ENCODE data around the gene MAVS.
"Not testable (repeated sequence)": the region's sequence is repeated elsewhere in the genome, so short reads cannot be mapped to it uniquely, and the experiment has no call there.

The MAVS gene

DNA sequence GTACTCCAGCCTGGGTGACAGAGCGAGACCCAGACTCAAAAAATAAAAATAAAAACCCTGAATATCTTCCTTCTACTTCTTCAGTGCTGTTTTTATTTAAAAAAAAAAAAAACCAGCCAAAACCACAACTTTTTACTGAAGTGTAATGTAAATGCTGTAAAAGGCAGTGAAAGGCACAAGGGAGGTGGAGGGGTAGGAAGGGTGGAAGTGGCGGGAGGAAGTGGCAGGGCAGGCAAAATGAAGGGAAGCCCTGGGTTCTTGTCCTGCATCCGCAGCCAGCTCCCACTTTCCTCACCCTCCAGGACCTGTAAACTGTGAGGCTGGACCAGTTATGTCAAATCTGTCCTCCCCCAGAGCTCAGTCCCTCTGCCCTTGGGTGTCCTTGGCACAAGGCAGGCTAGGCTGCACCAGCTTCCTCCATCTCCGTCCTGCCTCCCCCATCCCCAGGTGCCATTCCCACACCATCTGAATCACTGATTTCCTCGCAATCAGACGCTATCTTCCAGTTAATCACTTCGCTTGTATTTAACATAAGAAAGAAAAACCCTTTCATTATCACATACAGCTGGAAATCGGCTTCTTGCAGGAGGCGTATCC, 28.8 kb downstream of the MAVS start:
- CTCF ChIA-PET, result interaction anchor here (1.3 to 3.0 kb wide), 5 partner anchors 8 to 21 kb away, joined by 3 to 14 read pairs (median 6); no protein-coding TSS in a partner anchor
- DNase-seq (ENCODE audit: extremely low spot score), result no peak

GRCh38 chr20:3876000-3876399, 29.4 kb downstream of the MAVS start:
- TF ChIP-seq, protein P1, sequence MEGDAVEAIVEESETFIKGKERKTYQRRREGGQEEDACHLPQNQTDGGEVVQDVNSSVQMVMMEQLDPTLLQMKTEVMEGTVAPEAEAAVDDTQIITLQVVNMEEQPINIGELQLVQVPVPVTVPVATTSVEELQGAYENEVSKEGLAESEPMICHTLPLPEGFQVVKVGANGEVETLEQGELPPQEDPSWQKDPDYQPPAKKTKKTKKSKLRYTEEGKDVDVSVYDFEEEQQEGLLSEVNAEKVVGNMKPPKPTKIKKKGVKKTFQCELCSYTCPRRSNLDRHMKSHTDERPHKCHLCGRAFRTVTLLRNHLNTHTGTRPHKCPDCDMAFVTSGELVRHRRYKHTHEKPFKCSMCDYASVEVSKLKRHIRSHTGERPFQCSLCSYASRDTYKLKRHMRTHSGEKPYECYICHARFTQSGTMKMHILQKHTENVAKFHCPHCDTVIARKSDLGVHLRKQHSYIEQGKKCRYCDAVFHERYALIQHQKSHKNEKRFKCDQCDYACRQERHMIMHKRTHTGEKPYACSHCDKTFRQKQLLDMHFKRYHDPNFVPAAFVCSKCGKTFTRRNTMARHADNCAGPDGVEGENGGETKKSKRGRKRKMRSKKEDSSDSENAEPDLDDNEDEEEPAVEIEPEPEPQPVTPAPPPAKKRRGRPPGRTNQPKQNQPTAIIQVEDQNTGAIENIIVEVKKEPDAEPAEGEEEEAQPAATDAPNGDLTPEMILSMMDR (IDR thresholded peaks at IDR 0.05; ENCODE audit: control extremely low read depth, extremely low read depth, low read depth, missing control alignments), result no peak
- no peak for DNase-seq (ENCODE audit: extremely low spot score)
- ChIA-PET POLR2A (no interaction called here), CTCF (interaction anchor here (1.4 to 3.0 kb wide), 4 partner anchors 9 to 21 kb away, joined by 3 to 14 read pairs (median 6); no protein-coding TSS in a partner anchor)

More for the DNA sequence above, 28.8 kb downstream of the MAVS start:
- TF ChIP-seq, protein P1 (IDR thresholded peaks at IDR 0.05; ENCODE audit: control extremely low read depth, extremely low read depth, low read depth, missing control alignments), result no peak
- POLR2A ChIA-PET, result interaction anchor here (0.7 kb wide), 1 partner anchor 1023 kb away, joined by 4 read pairs; no protein-coding TSS in a partner anchor

DNA sequence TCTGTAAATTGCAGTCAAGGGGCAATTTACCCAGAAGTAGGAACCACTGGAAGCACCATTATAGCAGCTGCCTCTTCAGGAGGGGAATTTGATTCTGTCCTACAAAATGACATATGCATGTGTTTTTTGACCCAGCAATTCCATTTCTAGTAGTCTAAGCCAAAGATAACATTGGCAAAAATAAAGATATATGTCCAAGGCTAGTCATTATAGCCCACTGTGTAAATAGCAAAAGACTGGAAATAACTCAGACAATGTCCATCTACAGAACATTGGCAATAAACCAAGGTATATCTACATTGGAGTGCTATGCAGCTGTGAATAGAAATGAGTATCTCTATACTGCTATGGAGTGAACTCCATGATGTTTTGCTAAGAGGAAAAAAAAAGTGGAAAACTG, 30.0 kb downstream of the MAVS start:
- TF ChIP-seq, protein P1 (IDR thresholded peaks at IDR 0.05; ENCODE audit: control extremely low read depth, extremely low read depth, low read depth, missing control alignments), result no peak
- CTCF ChIA-PET, result interaction anchor here (1.4 to 3.0 kb wide), 4 partner anchors 9 to 22 kb away, joined by 3 to 14 read pairs (median 6); no protein-coding TSS in a partner anchor
- no peak for DNase-seq (ENCODE audit: extremely low spot score)
- POLR2A ChIA-PET, result no interaction called here

DNA sequence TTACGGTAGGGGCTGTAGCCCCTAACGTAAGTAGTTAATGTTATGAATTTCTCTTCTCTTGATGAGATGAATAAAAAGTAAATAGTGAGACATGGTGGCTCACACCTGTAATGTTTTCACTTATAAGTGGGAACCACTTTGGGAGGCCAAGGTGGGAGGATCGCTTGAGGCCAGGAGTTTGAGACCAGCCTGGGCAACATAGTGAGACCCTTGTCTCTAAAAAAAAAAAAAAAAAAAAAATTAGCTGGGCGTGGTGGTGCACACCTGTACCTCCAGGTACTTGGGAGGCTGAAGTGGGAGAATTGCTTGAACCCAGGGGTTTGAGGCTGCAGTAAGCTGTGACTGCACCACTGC, 32.3 kb downstream of the MAVS start:
- POLR2A ChIA-PET; DNase-seq (ENCODE audit: extremely low spot score): not testable (repeated sequence)
- CTCF ChIA-PET, result interaction anchor here (1.2 to 2.0 kb wide), 3 partner anchors 8 to 24 kb away, joined by 3 to 4 read pairs (median 3); no protein-coding TSS in a partner anchor

DNA sequence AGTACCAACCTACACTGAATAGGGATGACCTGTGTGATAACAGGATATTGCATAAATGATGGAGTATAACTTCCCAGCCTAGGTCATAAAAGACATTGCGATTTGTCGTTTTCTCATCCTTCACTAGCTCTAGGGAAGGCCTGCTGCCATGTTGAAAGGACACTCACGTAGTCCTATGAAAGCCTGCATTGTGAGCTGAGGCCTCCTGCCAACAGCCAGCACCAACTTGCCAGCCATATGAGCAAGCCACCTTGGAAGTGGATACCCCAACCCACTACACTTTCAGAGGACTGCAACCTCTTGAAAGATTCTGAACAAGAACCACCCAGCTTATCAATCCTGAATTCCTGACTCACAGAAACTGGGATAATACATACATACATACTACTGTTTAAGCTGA, 39.1 kb downstream of the MAVS start:
- ChIA-PET POLR2A (interaction anchor here (0.8 kb wide), 1 partner anchor 158 kb away, joined by 4 read pairs; no protein-coding TSS in a partner anchor), CTCF (interaction anchor here (1.1 to 4.0 kb wide), 8 partner anchors 9 to 187 kb away, joined by 3 to 17 read pairs (median 3); partner anchors contain the start of gene AP5S1)
- DNase-seq (ENCODE audit: extremely low spot score), result no peak
- TF ChIP-seq, protein P1 (IDR thresholded peaks at IDR 0.05; ENCODE audit: control extremely low read depth, extremely low read depth, low read depth, missing control alignments), result no peak

DNA sequence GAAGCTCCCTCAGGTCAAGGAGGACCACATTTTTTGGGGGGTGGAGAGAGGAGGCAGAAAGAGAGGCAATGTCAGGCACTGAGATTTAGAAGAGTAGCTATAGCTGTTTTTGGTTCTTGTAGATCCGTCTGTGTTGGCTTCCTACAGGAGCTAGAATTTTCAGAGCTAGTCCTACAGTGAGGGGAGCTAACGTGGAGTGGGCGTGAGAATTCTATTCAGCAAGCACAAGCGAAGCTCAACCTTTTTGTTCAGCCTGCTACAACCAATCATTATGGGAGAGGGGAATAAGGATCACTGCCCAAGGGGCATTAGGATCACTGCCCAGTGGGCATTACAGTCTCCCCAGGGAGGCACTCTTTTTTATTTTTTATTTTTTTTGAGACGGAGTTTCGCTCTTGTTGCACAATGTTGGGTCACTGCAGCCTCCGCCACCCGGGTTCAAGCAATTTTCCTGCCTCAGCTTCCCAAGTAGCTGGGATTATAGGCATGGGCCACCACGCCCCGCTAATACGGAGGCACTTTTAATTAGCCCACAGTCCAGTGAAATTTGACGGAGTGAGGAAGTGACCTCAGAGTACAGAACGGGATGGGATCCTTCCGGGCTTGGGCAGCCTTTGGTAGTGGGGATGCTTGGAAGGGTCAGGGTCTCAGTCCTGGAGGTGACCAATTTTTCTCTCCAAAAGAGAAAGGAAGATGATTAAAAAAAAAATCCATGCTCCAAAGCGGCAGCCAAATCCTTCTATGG, 41.4 kb downstream of the MAVS start:
- ChIA-PET CTCF (interaction anchor here (0.6 to 4.0 kb wide), 12 partner anchors 9 to 197 kb away, joined by 3 to 17 read pairs (median 6); partner anchors contain the start of gene AP5S1), POLR2A (interaction anchor here (0.6 kb wide), 1 partner anchor 31 kb away, joined by 7 read pairs; no protein-coding TSS in a partner anchor)
- TF ChIP-seq, protein P1 (IDR thresholded peaks at IDR 0.05; ENCODE audit: control extremely low read depth, extremely low read depth, low read depth, missing control alignments), result no peak
- DNase-seq (ENCODE audit: extremely low spot score), result no peak

Data from GM10248 (cell line).